GM19043 (cell line): ENCODE measurements around the gene KDM1A.
"Not testable (repeated sequence)": the region's sequence is repeated elsewhere in the genome, so short reads cannot be mapped to it uniquely, and the experiment has no call there.

Experiments
- ATAC-seq: cut with Tn5 transposase; IDR thresholded peaks from one replicate; pipeline ENCODE4 v1.9.1; 2021; ENCODE audit warnings: low read depth; ENCODE audit not compliant: unreplicated experiment

Gene KDM1A

GRCh38 chr1:23010025-23010424, 9.2 kb upstream of the KDM1A start:
- not testable (repeated sequence) for ATAC-seq

GRCh38 chr1:23013657-23014056, 5.6 kb upstream of the KDM1A start:
- ATAC-seq, result no peak

- no peak for ATAC-seq
These were observed 591 bp upstream of the KDM1A start for GRCh38 chr1:23018661-23019093.

GRCh38 chr1:23019863-23020625, 776 bp downstream of the KDM1A start:
- no peak for ATAC-seq

GRCh38 chr1:23020706-23021405, 1.6 kb downstream of the KDM1A start:
- ATAC-seq, result no peak

- no peak for ATAC-seq
These were observed 2.6 kb downstream of the KDM1A start for GRCh38 chr1:23021834-23022233.

GRCh38 chr1:23023174-23023845, 4.0 kb downstream of the KDM1A start:
- ATAC-seq, result no peak

- ATAC-seq, result no peak
These were observed 7.3 kb downstream of the KDM1A start for GRCh38 chr1:23026568-23026967.

GRCh38 chr1:23027352-23027907, 8.2 kb downstream of the KDM1A start:
- ATAC-seq, result no peak

GRCh38 chr1:23029337-23029736, 10.1 kb downstream of the KDM1A start:
- no peak for ATAC-seq

GRCh38 chr1:23035823-23036452, 16.7 kb downstream of the KDM1A start:
- ATAC-seq, result no peak

- no peak for ATAC-seq
These were observed 17.9 kb downstream of the KDM1A start for GRCh38 chr1:23037081-23037740.

- ATAC-seq, result no peak
These were observed 20.1 kb downstream of the KDM1A start for GRCh38 chr1:23039308-23039826.

- no peak for ATAC-seq
These were observed 21.2 kb downstream of the KDM1A start for GRCh38 chr1:23040509-23040908.

GRCh38 chr1:23044035-23044434, 24.8 kb downstream of the KDM1A start:
- no peak for ATAC-seq

- no peak for ATAC-seq
These were observed 30.9 kb downstream of the KDM1A start for GRCh38 chr1:23050201-23050600.

- no peak for ATAC-seq
These were observed 32.1 kb downstream of the KDM1A start for GRCh38 chr1:23051290-23051909.

GRCh38 chr1:23057301-23057700, 38.0 kb downstream of the KDM1A start:
- ATAC-seq, result no peak

GRCh38 chr1:23062271-23062670, 43.0 kb downstream of the KDM1A start:
- no peak for ATAC-seq

GRCh38 chr1:23065385-23065784, 46.1 kb downstream of the KDM1A start:
- no peak for ATAC-seq
